Natural killer cell (primary cell): Measurements from ENCODE around the gene ZNF579. TPM values are rescaled to one million over a fixed set of nuclear protein-coding genes. Genes with fewer than 3 reads are reported as not detected.
A peak's percentile ranks its signal among the peaks of the same experiment; 100 is the strongest.

Source experiments
- ATAC-seq, 3 donors: fragments of 150-1000 bp in 2 of 3; fragments of 200-7000 bp in 1 of 3; cut with Tn5 transposase; 1 replicate in 1 of 3; 2 replicates in 2 of 3; pipeline ENCODE4 v1.10.0; 2021; ENCODE audit warnings: mild to moderate bottlenecking in 2 of 3, moderate library complexity in 2 of 3
- DNase-seq, 2 donors: peaks; one replicate each; pipeline versions ENCODE4 v3.0.0 to v3.0.0-alpha.2; 2013 to 2021; ENCODE audit warnings: mixed read lengths in 1 of 2
- H3K27ac ChIP-seq: one replicate; pipeline ENCODE4 v1.5.1; 2013; ENCODE audit warnings: mild to moderate bottlenecking, low read length
- H3K27me3 ChIP-seq: one replicate; pipeline ENCODE4 v1.6.1; 2013; ENCODE audit warnings: low read length; ENCODE audit not compliant: control insufficient read depth, insufficient read depth
- H3K36me3 ChIP-seq: one replicate; pipeline ENCODE4 v1.6.1; 2013; ENCODE audit warnings: low read length; ENCODE audit not compliant: control insufficient read depth, insufficient read depth
- H3K4me1 ChIP-seq: one replicate; pipeline ENCODE4 v1.6.1; 2013; ENCODE audit warnings: low read length; ENCODE audit not compliant: control insufficient read depth, insufficient read depth
- H3K4me3 ChIP-seq: one replicate; pipeline ENCODE4 v1.5.1; 2013; ENCODE audit warnings: low read length
- H3K9me3 ChIP-seq: one replicate; pipeline ENCODE4 v1.6.1; 2013; ENCODE audit warnings: low read length; ENCODE audit not compliant: control insufficient read depth, insufficient read depth
- H3K27ac Mint-ChIP-seq, 2 donors: one replicate each; pipeline ENCODE4 v1.8.0; 2022; ENCODE audit warnings: mild to moderate bottlenecking in 2 of 2, mixed read lengths in 2 of 2, moderate library complexity in 1 of 2
- H3K27me3 Mint-ChIP-seq, 2 donors: one replicate each; pipeline ENCODE4 v1.8.0; 2022; ENCODE audit warnings: low read depth in 2 of 2, mixed read lengths in 2 of 2
- H3K36me3 Mint-ChIP-seq: one replicate; pipeline ENCODE4 v1.8.0; 2022; ENCODE audit warnings: mixed read lengths
- H3K4me1 Mint-ChIP-seq, 2 donors: one replicate each; pipeline ENCODE4 v1.8.0; 2022; ENCODE audit warnings: mixed read lengths in 2 of 2
- H3K4me3 Mint-ChIP-seq: one replicate; pipeline ENCODE4 v1.8.0; 2022; ENCODE audit warnings: mild to moderate bottlenecking, moderate library complexity, mixed read lengths
- H3K9me3 Mint-ChIP-seq, 2 donors: one replicate each; pipeline ENCODE4 v1.8.0; 2022; ENCODE audit warnings: mixed read lengths in 2 of 2
- WGBS: methylation state at CpG from one replicate; pipeline ENCODE4 v1.1.7; 2013; ENCODE audit warnings: missing lambda C conversion rate; ENCODE audit not compliant: insufficient coverage; 5-methylcytosine and 5-hydroxymethylcytosine counted together
- intact Hi-C: fragments of 100-400 bp; cut with micrococcal nuclease; formaldehyde crosslinking; loops from one replicate; pipeline ENCODE4 v1.14.2; 2022
- total RNA-seq, 4 donors: library from RNA; stranded (reverse); fragments of 120-200 nt in 1 of 4; gene quantifications; one replicate each; pipeline versions ENCODE4 v1.2.3 to v1.2.4, GENCODE V29; 2013 to 2022
- TF ChIP-seq, protein P1 (sequence below): fragments of 200-600 bp; IDR thresholded peaks from one replicate; pipeline ENCODE4 v1.8.0; 2022; ENCODE audit warnings: antibody characterized with exemption

The ZNF579 gene
- total RNA-seq, 3 donors from 2014 or later (not counting 1 experiment from before 2014, with no cell fraction given) = 8.3 to 11.2 (median 9.5) TPM

DNA sequence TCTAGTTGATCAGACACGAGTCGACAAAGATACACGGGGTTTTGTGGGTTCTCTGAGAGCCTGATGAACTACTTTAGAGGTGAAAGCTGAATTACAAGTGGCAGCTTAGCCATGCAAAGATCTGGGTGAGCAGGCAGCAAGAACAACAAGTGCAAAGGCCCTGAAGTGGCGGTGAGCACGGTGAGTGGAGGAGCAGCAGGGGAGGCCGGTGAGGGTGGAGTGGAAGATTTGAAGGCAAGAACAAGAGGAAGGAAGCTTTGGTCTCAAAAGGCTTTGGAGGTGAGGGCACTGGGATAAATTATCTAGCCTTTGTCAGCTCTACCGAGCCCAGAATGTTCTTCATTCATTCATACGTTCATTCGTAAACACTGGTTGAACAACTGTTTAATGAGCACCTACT is 26.2 kb upstream of the ZNF579 start:
- Mint-ChIP-seq H3K27ac (peak overlapping the region; percentile 93 to 95), H3K4me3 (peak overlapping the region; percentile 94), H3K9me3 (no peaks in the 10 kb centered on the region), H3K27me3 (no peaks in the 10 kb centered on the region), H3K4me1 (peaks cover 56 to 73% of the 10 kb centered on the region in 2 donors), H3K36me3 (no peaks in the 10 kb centered on the region)
- intact Hi-C loops = loop anchor here (1.0 to 5.0 kb wide), 2 partner anchors 35 to 90 kb away; partner anchors contain the start of genes ZNF580 and ZNF581
- DNase-seq (no peak), ATAC-seq (no peak)
- Histone ChIP-seq H3K9me3 (no peaks in the 10 kb centered on the region), H3K4me1 (peaks cover 31% of the 10 kb centered on the region), H3K36me3 (peaks cover 2% of the 10 kb centered on the region), H3K27ac (no peak overlapping the region), H3K27me3 (no peaks in the 10 kb centered on the region), H3K4me3 (no peak overlapping the region)
- TF ChIP-seq, protein P1, sequence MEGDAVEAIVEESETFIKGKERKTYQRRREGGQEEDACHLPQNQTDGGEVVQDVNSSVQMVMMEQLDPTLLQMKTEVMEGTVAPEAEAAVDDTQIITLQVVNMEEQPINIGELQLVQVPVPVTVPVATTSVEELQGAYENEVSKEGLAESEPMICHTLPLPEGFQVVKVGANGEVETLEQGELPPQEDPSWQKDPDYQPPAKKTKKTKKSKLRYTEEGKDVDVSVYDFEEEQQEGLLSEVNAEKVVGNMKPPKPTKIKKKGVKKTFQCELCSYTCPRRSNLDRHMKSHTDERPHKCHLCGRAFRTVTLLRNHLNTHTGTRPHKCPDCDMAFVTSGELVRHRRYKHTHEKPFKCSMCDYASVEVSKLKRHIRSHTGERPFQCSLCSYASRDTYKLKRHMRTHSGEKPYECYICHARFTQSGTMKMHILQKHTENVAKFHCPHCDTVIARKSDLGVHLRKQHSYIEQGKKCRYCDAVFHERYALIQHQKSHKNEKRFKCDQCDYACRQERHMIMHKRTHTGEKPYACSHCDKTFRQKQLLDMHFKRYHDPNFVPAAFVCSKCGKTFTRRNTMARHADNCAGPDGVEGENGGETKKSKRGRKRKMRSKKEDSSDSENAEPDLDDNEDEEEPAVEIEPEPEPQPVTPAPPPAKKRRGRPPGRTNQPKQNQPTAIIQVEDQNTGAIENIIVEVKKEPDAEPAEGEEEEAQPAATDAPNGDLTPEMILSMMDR = no peak
- WGBS = 72% methylated on average over 9 of the region's 9 CpGs

DNA sequence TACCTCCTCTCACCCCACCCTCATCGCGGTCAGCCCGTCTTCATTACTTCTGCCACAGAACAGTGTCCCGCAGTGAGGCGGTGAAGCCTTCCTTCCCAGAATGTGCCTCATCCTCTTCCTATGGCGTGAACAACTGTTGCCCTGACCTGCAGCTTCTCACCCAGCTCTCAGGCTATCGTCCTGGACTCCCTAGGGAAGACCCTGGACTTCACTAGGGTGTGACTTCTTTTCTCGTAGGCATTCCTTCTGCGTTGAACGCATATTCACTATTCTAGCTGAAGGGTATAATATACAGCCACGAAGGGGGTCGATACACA is 25.8 kb upstream of the ZNF579 start:
- H3K9me3 ChIP-seq = no peaks in the 10 kb centered on the region
- intact Hi-C loops = loop anchor here (1.0 to 5.0 kb wide), 2 partner anchors 36 to 89 kb away; partner anchors contain the start of genes ZNF580 and ZNF581
- Mint-ChIP-seq H3K4me1 (peaks cover 56 to 73% of the 10 kb centered on the region in 2 donors), H3K27me3 (no peaks in the 10 kb centered on the region), H3K9me3 (no peaks in the 10 kb centered on the region), H3K36me3 (no peaks in the 10 kb centered on the region), H3K27ac (peak overlapping the region; percentile 93 to 95), H3K4me3 (peak overlapping the region; percentile 94)
- TF ChIP-seq, protein P1 = peak; percentile 16
- H3K36me3 ChIP-seq = peaks cover 2% of the 10 kb centered on the region
- no peak for DNase-seq
- WGBS = 29% methylated on average over 12 of the region's 12 CpGs
- H3K27me3 ChIP-seq = no peaks in the 10 kb centered on the region
- peak overlapping the region; percentile 88 for H3K27ac ChIP-seq
- H3K4me1 ChIP-seq = peaks cover 28% of the 10 kb centered on the region
- no peak for ATAC-seq
- peak overlapping the region; percentile 66 for H3K4me3 ChIP-seq

DNA sequence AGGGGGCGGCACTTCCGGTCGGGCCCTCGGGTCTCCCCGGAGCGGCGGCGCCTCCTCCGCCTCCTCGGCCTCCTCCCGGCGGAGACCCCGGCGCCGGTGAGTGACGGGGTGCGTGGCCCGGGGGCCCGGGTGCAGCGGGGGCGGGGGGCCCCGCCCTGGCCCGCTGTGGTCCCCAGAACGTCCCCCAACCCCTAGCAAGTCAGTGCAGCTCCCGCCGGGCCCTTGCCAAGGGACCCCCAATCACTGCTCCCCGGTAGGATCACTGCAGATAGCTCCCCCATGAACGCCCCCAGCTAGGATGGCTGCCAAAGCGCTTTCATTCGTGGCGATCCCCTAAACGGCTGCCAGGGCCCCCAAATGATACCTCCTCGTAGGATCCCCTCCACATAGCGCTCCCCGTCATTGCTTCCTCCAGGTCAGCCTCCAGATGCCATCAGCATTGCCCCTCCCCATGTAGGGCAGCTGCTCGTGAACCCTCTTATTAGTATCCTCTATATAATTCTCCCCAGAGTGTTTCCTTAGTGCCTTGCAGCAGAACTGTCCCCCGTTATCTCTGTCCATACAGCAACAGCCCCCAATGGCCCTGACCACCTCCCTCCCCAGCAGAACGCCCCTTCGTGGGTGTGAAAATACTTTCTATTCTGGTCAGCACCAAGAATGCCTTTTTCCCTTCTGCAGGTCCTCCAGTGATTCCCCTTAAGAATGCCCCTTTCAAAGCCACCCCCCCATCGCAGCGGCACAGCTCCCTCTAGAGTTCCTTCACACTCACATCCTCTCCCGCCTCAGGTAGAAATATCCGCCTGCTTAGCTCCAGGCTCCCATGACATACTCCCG is 25.2 kb upstream of the ZNF579 start, which contains the start of gene ZNF865:
TSS of gene ZNF865 (plus strand) at position 11 of the 834 bp plus-strand sequence. CDS start 7,972 bp downstream, outside the sequence.
- ATAC-seq (peak; percentile 41 to 52 (median 43)), DNase-seq (peak; percentile 58 to 88)
- Mint-ChIP-seq H3K9me3 (no peaks in the 10 kb centered on the region), H3K4me1 (peaks cover 61 to 73% of the 10 kb centered on the region in 2 donors), H3K36me3 (no peaks in the 10 kb centered on the region), H3K27ac (peak within 1 kb of the TSS; percentile 93 to 95), H3K4me3 (peak within 1 kb of the TSS; percentile 94), H3K27me3 (no peaks in the 10 kb centered on the region)
- TF ChIP-seq, protein P1 = peak; percentile 61
- intact Hi-C loops = loop anchor here (1.0 to 5.0 kb wide), 2 partner anchors 36 to 89 kb away; partner anchors contain the start of genes ZNF580 and ZNF581
- peaks cover 32% of the 10 kb centered on the region for H3K4me1 ChIP-seq
- under 1% methylated on average over 44 of the region's 44 CpGs for WGBS
- no peaks in the 10 kb centered on the region for H3K27me3 ChIP-seq
- peaks cover under 1% of the 10 kb centered on the region for H3K36me3 ChIP-seq
- H3K4me3 ChIP-seq = peak within 1 kb of the TSS; percentile 66
- H3K9me3 ChIP-seq = no peaks in the 10 kb centered on the region
- H3K27ac ChIP-seq = peak within 1 kb of the TSS; percentile 88
